ENCODE data around the gene CACNA2D3. TPM values are rescaled to one million over a fixed set of nuclear protein-coding genes. Genes with fewer than 3 reads are reported as not detected.

Gene CACNA2D3
- total RNA-seq, 2 experiments from 2014 or later: not detected

- no peak for TF ChIP-seq CTCF (conservative IDR thresholded peaks at IDR 0.05; ENCODE audit: low read length)
- no peak for TF ChIP-seq EZH2phosphoT487 (IDR thresholded peaks at IDR 0.05; ENCODE audit: borderline replicate concordance, low read depth, low read length)
- H3K27ac ChIP-seq (ENCODE audit: low read depth, low read length, poor library complexity, severe bottlenecking): no peak overlapping the region
- DNase-seq (ENCODE audit: low spot score): no peak
- H3K4me1 ChIP-seq (ENCODE audit: insufficient read depth, low read length, poor library complexity, severe bottlenecking): no peaks in the 10 kb centered on the region
- CTCF ChIA-PET (ENCODE audit: unreplicated experiment): no interaction called here
- H3K9me2 ChIP-seq (ENCODE audit: insufficient read depth, low read length): no peaks in the 10 kb centered on the region
- no peaks in the 10 kb centered on the region for H3K36me3 ChIP-seq (ENCODE audit: insufficient read depth, low read length)
- H3K4me2 ChIP-seq (ENCODE audit: low read length): no peak overlapping the region
- no peaks in the 10 kb centered on the region for H3K79me2 ChIP-seq (ENCODE audit: insufficient read depth, low read depth, low read length)
- H4K20me1 ChIP-seq (ENCODE audit: insufficient read depth, low read length): no peaks in the 10 kb centered on the region
- H2AFZ ChIP-seq (ENCODE audit: low read length): no peak overlapping the region
- H3K9me3 ChIP-seq (ENCODE audit: low read length): no peaks in the 10 kb centered on the region
- intact Hi-C loops (cut with micrococcal nuclease; ENCODE audit: unreplicated experiment): no loop called here
- no TSS peak for BruUV-seq (replicated peaks)
- H3K4me3 ChIP-seq (ENCODE audit: low read depth, low read length, poor library complexity, severe bottlenecking): no peak overlapping the region
- POLR2A ChIA-PET: no interaction called here
Measured at GRCh38 chr3:54663501-54664011, 541.2 kb downstream of the CACNA2D3 start.

GRCh38 chr3:54665016-54665600, 542.8 kb downstream of the CACNA2D3 start:
- Histone ChIP-seq H3K9me2 (ENCODE audit: insufficient read depth, low read length) (no peaks in the 10 kb centered on the region), H2AFZ (ENCODE audit: low read length) (no peak overlapping the region), H3K4me3 (ENCODE audit: low read depth, low read length, poor library complexity, severe bottlenecking) (no peak overlapping the region), H4K20me1 (ENCODE audit: insufficient read depth, low read length) (no peaks in the 10 kb centered on the region), H3K9me3 (ENCODE audit: low read length) (no peaks in the 10 kb centered on the region), H3K27ac (ENCODE audit: low read depth, low read length, poor library complexity, severe bottlenecking) (no peak overlapping the region), H3K79me2 (ENCODE audit: insufficient read depth, low read depth, low read length) (no peaks in the 10 kb centered on the region), H3K36me3 (ENCODE audit: insufficient read depth, low read length) (no peaks in the 10 kb centered on the region), H3K4me2 (ENCODE audit: low read length) (no peak overlapping the region), H3K4me1 (ENCODE audit: insufficient read depth, low read length, poor library complexity, severe bottlenecking) (no peaks in the 10 kb centered on the region)
- no peak for DNase-seq (ENCODE audit: low spot score)
- BruUV-seq (replicated peaks): no TSS peak
- intact Hi-C loops (cut with micrococcal nuclease; ENCODE audit: unreplicated experiment): no loop called here
- ChIA-PET POLR2A (interaction anchor here (1.6 kb wide), 1 partner anchor 12 kb away, joined by 5 read pairs; no protein-coding TSS in a partner anchor), CTCF (ENCODE audit: unreplicated experiment) (no interaction called here)
- TF ChIP-seq EZH2phosphoT487 (IDR thresholded peaks at IDR 0.05; ENCODE audit: borderline replicate concordance, low read depth, low read length) (no peak), CTCF (conservative IDR thresholded peaks at IDR 0.05; ENCODE audit: low read length) (no peak)

GRCh38 chr3:54668236-54668635, 545.9 kb downstream of the CACNA2D3 start:
- Histone ChIP-seq H3K4me3 (ENCODE audit: low read depth, low read length, poor library complexity, severe bottlenecking) (no peak overlapping the region), H2AFZ (ENCODE audit: low read length) (no peak overlapping the region), H3K79me2 (ENCODE audit: insufficient read depth, low read depth, low read length) (no peaks in the 10 kb centered on the region), H3K9me3 (ENCODE audit: low read length) (no peaks in the 10 kb centered on the region), H3K4me1 (ENCODE audit: insufficient read depth, low read length, poor library complexity, severe bottlenecking) (no peaks in the 10 kb centered on the region), H4K20me1 (ENCODE audit: insufficient read depth, low read length) (no peaks in the 10 kb centered on the region), H3K27ac (ENCODE audit: low read depth, low read length, poor library complexity, severe bottlenecking) (no peak overlapping the region), H3K36me3 (ENCODE audit: insufficient read depth, low read length) (no peaks in the 10 kb centered on the region), H3K4me2 (ENCODE audit: low read length) (no peak overlapping the region), H3K9me2 (ENCODE audit: insufficient read depth, low read length) (no peaks in the 10 kb centered on the region)
- intact Hi-C loops (cut with micrococcal nuclease; ENCODE audit: unreplicated experiment): no loop called here
- BruUV-seq (replicated peaks): no TSS peak
- DNase-seq (ENCODE audit: low spot score): no peak
- TF ChIP-seq EZH2phosphoT487 (IDR thresholded peaks at IDR 0.05; ENCODE audit: borderline replicate concordance, low read depth, low read length) (no peak), CTCF (conservative IDR thresholded peaks at IDR 0.05; ENCODE audit: low read length) (no peak)
- ChIA-PET CTCF (ENCODE audit: unreplicated experiment) (no interaction called here), POLR2A (no interaction called here)
